ENCODE measurements around the gene LRP5. TPM values are rescaled to one million over a fixed set of nuclear protein-coding genes. Genes with fewer than 3 reads are reported as not detected.
A peak's percentile ranks its signal among the peaks of the same experiment; 100 is the strongest.
"Not testable (repeated sequence)": the region's sequence is repeated elsewhere in the genome, so short reads cannot be mapped to it uniquely, and the experiment has no call there.

The LRP5 gene
- total RNA-seq, 1 experiment from 2014 or later: 17.2 TPM

DNA sequence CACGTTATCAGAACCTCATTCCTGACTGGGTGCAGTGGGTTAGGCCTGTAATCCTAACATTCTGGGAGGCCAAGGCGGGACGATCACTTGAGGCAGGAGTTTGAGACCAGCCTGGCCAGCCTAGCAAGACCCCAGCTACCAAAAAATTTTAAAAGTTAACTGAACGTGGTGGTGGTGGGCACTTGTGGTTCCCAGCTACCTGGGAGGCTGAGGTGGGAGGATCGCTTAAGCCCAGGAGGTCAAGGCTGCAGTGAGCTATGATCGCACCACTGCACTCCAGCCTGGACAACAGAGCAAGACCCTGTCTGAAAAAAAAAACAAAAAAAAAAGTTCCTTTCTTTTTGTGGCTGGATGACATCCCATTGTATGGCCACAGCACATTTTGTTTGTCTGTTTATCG, 80.4 kb downstream of the LRP5 start:
- no peak for DNase-seq (ENCODE audit: low read depth)

DNA sequence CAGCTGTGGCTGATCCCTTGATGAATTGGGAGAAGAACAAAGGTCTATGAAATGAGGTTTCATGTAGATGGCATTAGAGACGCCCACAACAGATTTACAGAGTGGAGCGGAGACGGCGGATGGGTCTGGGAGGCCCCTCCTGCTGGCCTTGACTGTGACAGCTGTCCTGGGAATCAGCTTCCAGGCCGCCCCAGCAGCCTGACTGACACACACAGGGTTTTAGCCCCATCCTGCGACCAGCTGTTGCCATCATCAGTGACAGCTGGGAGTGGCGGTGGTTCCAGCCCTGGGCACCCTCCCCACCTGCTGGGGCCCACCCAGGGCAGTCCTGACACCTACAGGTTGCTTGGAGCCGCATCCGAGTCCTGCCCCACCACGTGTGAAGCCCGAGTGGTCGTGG, 84.1 kb downstream of the LRP5 start:
- no peak for DNase-seq (ENCODE audit: low read depth)

DNA sequence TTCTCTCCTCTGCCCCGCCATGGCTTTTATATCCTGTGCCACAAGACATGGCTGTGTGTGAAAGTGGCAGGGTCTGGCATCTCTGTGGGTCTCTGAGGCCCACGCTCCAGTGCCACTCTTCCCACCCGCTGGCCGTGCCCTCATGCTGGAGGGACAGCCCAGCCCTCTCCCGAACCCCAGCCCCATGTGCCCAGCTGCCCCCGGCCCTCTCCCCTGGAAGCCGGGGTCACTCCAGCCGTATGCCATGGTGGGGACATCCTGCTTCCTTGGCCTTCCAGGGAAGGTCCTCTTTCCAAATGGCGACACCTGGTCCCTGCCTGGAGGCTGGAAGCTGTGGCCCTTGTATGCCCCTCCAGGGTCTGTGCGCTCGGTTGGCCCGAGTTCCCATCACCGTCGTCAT, 84.9 kb downstream of the LRP5 start:
- DNase-seq (ENCODE audit: low read depth): no peak

DNA sequence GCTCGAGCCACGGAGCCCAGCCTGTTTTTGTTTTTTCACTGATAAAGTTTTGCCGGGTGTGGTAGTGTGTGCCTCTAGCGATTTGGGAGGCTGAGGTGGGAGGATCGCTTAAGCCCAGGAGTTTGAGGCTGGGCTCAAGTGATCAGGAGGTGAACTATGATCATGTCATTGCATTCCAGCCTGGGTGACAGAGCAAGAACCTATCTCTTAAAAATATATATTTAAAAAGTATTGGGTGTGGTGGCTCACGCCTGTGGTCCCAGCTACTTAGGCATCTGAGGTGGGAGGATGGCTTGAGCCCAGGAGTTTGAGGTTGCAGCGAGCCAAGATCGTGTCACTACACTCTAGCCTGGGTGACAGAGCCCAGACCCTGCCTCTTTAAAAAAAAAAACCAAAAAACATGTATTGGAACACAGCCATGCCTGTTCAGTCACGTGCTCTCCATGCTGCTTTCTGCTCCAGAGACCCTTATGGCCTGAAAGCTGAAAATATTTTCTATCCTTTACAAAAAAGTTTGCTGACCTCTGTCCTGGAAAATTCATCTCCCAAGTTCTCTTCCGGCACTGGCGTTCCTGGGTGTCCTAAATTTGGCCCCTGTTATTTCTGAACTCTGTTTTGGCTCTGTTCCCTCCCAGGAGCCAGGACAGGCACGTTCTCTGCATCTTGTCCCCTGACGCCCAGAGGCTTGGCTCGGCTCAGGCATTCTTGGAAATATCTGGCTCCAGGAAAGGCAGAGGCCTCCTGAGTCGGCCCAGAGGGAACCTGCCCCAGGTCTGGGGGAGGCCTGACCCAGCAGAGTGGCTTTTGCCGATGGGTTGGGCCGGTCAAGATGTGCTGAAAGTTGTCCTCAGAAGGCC, 86.8 kb downstream of the LRP5 start:
- DNase-seq (ENCODE audit: low read depth): no peak

DNA sequence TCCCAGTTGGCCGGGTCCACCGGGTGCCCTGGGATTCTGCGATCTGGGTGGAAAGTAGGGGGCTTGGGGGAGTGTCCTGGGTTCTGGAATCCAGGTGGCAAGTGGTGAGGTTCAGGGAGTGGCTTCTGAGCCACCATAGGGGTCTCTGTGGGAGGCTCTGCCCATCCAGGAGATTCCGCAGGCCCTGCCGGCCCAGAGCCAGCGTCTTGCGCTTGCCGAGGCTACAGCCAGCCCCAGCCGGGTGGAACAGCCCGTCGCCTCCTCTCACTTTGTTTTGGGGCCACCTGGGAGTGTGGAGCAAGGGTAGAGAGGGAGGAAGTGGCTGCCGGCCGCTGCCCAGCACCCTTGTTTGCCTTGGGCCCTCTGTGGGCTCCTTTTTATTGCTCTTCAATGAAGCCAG, 87.5 kb downstream of the LRP5 start:
- no peak for DNase-seq (ENCODE audit: low read depth)

DNA sequence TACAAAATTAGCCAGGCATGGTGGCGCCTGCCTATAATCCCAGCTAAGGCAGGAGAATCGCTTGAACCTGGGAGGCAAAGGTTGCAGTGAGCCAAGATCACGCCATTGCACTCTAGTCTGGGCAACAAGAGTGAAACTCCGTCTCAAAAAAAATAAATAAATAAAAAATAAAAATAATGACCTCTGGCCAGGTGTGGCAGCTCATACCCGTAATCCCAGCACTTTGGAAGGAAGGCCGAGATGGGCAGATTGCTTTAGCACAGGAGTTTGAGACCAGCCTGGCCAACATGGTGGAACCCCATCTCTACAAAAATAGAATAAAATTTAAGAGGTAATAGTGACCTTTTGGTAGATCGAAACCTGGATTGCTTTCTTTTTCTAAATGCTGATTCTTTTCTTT, 88.2 kb downstream of the LRP5 start:
- not testable (repeated sequence) for DNase-seq (ENCODE audit: low read depth)

DNA sequence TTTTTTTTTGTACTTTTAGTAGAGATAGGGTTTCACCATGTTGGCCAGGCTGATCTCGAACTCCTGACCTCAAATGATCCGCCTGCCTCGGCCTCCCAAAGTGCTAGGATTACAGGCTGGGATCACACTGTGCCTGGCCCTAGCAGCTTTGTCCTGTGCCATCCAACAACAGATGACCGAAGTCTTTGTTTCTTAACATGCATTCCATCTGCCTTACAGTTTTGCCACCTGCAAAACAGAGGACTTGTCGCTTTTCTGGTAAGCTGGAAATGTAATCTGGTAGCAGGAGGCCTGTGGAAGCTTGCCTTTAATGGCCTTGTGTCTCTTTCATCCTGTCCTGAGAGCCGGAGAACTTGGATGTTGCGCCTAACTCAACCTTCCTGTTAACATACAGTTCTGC, 89.5 kb downstream of the LRP5 start:
- no peak for DNase-seq (ENCODE audit: low read depth)

DNA sequence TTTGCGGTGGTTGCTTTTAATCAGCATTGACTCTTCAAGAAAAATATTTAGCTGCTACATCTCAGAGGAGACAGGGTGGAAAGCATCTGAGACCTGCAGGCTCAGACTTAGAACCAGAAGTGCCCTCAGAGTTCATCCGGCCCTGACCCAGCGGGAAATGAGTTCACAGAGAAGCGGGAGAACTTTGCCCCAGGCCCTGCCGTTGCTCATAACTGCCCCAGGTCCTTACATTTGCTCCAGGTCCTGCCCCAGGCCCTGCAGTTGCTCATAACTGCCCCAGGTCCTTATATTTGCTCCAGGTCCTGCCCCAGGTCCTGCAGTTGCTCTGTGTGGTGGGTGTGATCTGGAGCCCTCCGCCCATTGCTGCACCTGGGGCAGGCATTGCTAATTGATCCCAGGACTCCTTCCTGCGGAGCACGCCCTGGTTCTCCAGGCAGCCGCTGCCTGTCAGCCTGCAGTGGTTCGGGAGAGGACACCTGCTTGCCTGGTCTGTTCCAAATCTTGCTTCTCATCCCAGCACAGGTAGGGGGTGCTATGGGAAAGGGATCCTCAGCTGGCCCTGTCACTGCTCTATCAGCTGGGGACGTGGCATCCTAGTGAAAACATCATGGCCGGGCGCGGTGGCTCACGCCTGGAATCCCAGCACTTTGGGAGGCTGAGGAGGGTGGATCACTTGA, 90.1 kb downstream of the LRP5 start:
- no peak for DNase-seq (ENCODE audit: low read depth)

DNA sequence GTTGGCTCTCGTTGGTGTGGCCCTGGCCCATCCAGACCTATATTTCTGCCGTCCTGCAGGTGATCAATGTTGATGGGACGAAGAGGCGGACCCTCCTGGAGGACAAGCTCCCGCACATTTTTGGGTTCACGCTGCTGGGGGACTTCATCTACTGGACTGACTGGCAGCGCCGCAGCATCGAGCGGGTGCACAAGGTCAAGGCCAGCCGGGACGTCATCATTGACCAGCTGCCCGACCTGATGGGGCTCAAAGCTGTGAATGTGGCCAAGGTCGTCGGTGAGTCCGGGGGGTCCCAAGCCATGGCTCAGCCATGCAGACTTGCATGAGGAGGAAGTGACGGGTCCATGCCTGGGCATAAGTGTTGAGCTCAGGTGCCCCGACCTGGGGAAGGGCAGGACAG, 91.0 kb downstream of the LRP5 start:
- no peak for DNase-seq (ENCODE audit: low read depth)

DNA sequence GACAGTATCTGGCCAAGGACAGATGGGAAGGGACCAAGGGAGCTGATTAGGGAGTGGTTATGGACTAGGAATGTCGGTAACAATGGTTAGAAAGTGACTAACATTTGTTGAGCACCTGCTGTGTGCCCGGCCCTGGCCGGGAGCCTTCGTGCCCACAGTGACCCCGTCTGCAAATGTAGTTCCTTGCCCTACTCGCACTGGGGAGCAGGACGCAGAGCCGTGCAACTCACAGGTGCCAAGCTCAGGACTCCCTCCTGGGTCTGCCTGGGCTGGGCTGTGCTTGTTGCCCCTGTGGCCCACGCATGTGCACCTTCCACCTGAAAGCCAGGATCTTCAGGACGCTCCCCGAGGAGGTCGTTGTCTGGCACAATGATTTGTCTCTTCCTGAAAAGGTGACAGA, 91.4 kb downstream of the LRP5 start:
- DNase-seq (ENCODE audit: low read depth): no peak

DNA sequence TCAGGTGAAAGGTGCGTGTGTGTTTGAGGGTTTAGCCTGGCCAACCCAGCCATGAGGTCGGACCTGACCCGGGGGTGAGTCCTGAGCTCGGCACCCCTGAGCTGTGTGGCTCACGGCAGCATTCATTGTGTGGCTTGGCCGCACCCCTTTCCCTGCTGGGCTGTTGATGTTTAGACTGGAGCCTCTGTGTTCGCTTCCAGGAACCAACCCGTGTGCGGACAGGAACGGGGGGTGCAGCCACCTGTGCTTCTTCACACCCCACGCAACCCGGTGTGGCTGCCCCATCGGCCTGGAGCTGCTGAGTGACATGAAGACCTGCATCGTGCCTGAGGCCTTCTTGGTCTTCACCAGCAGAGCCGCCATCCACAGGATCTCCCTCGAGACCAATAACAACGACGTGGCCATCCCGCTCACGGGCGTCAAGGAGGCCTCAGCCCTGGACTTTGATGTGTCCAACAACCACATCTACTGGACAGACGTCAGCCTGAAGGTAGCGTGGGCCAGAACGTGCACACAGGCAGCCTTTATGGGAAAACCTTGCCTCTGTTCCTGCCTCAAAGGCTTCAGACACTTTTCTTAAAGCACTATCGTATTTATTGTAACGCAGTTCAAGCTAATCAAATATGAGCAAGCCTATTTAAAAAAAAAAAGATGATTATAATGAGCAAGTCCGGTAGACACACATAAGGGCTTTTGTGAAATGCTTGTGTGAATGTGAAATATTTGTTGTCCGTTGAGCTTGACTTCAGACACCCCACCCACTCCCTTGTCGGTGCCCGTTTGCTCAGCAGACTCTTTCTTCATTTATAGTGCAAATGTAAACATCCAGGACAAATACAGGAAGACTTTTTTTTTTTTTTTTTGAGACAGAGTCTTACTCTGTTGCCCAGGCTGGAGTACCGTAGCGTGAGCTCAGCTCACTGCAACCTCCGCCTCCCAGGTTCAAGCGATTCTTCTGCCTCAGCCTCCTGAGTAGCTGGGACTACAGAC, 94.2 kb downstream of the LRP5 start:
- no peak for DNase-seq (ENCODE audit: low read depth)

DNA sequence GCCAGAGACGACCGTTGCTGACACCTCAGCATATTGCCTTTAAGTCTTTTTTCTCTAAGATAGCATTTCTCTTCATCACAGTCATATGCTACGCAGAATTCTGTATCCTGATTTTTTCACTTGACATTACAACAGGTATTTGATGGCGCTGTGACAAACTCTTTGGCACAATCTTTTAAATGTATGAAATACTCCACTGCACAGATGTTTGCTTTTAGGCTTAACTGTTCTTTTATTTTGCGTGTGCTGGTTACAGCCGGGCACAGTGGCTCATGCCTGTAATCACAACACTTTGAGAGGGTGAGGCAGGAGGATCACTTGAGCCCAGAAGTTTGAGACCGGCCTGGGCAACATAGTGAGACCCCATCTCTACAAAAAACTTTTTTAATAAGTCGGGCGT, 96.1 kb downstream of the LRP5 start:
- DNase-seq (ENCODE audit: low read depth): no peak

DNA sequence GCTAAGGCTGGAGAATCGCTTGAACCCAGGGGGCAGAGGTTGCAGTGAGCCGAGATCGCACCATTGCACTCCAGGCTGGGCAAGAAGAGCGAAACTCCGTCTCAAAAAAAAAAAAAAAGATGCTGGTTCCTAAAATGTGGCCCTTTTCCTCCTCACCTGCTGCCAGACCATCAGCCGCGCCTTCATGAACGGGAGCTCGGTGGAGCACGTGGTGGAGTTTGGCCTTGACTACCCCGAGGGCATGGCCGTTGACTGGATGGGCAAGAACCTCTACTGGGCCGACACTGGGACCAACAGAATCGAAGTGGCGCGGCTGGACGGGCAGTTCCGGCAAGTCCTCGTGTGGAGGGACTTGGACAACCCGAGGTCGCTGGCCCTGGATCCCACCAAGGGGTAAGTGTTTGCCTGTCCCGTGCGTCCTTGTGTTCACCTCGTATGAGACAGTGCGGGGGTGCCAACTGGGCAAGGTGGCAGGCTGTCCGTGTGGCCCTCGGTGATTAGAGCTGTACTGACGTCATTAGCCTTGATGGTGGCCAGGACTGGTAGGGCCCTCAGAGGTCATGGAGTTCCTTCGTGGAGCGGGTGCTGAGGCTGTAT, 97.5 kb downstream of the LRP5 start:
- DNase-seq (ENCODE audit: low read depth): no peak

DNA sequence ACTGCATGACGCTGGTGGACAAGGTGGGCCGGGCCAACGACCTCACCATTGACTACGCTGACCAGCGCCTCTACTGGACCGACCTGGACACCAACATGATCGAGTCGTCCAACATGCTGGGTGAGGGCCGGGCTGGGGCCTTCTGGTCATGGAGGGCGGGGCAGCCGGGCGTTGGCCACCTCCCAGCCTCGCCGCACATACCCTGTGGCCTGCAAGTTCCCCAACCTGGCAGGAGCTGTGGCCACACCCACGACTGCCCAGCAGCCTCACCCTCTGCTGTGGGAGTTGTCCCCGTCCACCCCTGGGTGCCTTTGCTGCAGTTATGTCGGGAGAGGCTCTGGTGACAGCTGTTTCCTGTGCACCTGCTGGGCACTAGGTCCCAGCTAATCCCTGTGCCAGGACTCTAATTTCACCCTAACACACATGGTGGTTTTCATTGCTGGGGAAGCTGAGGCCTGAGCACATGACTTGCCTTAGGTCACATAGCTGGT, 99.2 kb downstream of the LRP5 start:
- DNase-seq (ENCODE audit: low read depth): no peak

DNA sequence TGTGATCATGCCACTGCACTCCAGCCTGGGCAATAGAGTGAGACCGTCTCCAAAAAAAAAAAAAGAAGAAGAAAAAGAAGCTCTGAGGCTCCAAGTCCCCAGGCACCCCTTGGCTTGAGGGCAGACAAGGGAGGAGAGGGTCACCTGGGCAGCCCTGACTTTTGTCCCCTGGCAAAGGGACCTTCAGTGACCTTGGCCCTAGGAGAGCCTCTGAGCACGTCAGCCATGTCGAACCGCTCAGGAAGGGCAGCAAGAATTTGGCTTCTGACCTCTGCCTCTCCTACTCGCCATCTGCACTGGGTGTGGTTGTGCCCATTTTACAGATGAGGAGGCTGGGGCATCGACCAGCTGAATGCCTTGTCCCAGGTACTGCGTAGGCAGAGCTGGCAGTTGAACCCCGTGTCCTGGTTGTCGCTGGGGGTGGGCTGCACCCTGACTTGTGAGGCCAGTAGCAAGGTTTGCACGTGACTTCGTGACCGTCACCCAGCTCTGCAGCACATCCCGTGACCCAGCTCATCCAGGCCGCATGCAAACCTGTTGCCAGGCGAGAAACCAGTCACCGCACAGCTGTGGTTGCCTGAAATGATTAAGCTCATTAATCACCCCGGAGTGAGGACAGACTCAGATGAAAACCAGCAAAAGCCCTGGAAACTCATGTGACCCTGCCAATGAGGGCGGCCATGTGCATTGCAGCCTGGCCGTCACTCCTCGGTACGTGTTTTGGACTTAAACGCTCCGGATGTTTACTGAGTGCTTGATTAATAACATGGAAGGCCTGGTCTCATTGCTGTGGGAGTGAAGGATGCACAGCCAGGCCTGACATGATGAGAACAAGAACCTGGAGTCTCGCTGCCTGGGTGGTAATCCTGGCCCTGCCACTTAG, 100.4 kb downstream of the LRP5 start:
- peak; percentile 22 for DNase-seq (ENCODE audit: low read depth)

DNA sequence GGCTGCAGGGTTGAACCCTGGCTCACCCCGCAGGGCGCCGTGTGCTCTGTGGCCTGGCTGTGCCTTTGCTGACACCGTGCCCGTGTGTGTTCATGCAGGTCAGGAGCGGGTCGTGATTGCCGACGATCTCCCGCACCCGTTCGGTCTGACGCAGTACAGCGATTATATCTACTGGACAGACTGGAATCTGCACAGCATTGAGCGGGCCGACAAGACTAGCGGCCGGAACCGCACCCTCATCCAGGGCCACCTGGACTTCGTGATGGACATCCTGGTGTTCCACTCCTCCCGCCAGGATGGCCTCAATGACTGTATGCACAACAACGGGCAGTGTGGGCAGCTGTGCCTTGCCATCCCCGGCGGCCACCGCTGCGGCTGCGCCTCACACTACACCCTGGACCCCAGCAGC, 101.2 kb downstream of the LRP5 start:
- DNase-seq (ENCODE audit: low read depth): no peak

DNA sequence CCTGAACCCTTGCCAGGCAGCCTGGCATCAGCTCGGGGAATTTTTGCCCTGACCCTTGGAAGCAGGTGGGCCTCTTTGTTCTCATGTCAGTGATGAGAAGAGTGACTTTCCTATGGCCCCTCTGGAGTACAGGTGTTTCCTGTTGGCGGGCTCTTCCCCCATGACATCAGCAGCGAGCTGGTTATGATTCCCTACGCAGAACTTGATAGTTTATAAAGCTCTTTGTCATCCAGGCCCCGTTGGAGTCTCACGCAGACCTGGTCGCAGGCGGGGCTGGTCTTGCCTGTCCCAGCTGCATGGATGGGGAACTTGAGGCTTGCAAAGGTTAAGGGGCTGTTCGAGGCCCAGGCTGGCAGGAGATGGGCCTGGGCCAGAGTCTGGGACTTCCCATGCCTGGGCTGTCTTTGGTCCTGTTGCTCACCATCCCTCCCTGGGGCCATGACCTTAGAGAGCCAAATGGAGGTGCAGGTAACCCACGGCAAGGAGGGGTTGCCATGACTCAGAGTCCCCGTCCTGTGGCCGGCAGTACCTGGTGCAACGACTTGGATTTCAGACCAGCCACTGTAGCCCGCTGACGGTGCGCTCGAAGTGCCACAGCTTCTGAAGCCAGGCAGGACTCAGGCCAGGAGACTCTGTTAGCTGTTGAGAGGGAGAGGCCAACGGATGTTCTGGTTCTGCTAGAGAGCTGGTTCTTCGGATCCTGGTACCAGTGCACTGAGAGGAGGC, 102.3 kb downstream of the LRP5 start:
- DNase-seq (ENCODE audit: low read depth): no peak

DNA sequence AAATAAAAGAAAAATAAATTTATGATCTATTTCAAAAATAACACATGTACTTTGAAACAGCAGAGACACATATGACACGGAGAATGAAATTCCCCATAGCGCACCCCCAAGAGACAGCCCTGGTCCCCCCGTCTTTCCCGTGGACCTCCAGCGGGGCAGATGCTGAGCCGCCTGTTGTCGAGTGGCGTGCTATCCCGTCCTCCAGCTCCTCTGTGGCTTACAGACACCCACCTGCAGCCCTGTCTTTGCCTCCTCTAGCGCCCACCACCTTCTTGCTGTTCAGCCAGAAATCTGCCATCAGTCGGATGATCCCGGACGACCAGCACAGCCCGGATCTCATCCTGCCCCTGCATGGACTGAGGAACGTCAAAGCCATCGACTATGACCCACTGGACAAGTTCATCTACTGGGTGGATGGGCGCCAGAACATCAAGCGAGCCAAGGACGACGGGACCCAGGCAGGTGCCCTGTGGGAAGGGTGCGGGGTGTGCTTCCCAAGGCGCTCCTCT, 103.7 kb downstream of the LRP5 start:
- no peak for DNase-seq (ENCODE audit: low read depth)

DNA sequence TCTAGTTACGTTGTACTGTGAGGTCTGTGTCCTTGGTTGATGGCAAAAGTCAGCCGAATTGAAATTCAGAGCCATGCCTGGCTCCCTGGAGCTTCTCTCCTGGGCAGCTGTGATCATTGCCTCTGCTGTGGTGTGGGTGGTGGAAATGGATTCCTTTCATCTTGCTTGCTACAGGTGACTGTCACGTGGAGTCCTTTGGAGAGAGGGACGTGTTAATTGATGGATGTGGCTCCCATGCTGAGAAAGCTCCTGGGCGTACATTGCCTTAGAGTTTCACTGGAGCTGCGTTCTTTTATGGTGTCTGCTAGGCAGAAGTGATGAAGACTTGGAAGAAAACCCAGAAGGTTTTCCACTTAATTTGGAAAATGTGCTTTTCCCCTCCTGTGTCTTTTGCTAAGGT, 106.3 kb downstream of the LRP5 start:
- no peak for DNase-seq (ENCODE audit: low read depth)

DNA sequence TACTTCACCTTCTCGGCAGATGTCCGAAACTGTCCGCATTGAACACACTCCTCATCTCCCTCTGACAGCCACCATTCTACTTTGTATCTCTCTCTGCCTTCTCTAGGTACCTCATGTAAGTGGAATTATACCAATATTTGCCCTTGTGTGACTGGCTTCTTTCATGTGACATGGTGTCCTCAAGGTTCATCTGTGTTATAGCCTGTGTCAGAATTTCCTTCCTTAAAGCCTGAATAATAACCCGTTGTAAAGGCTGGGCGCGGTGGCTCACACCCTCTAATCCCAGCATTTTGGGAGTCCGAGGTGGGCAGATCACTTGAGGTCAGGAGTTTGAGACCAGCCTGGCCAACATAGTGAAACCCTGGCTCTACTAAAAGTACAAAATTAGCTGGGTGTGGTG, 107.8 kb downstream of the LRP5 start:
- DNase-seq (ENCODE audit: low read depth): no peak
